ENCODE measurements around the gene SSB. TPM values are rescaled to one million over a fixed set of nuclear protein-coding genes. Genes with fewer than 3 reads are reported as not detected.

Gene SSB
- total RNA-seq, 1 donor from 2014 or later = 110 TPM

DNA sequence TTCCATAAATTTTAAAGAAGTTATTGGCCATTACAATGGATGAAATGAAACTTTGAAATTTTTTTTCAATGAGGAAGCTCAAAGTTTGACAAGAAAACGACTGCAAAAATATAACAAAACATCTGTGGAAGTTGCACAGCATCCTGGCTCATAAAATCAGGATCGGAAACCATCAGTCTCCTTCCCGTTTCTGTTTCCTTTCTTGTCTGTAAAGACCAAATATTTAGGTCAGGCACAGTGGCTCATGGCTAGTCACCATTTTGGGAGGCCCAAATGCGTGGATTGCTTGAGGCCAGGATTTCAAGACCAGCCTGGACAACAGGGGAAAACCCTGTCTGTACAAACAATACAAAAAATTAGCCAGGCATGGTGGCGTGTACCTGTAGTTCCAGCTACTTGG, 27.6 kb upstream of the SSB start:
- no peak overlapping the region for H3K4me3 ChIP-seq (ENCODE audit: low read depth, low read length)
- TF ChIP-seq, protein P1, sequence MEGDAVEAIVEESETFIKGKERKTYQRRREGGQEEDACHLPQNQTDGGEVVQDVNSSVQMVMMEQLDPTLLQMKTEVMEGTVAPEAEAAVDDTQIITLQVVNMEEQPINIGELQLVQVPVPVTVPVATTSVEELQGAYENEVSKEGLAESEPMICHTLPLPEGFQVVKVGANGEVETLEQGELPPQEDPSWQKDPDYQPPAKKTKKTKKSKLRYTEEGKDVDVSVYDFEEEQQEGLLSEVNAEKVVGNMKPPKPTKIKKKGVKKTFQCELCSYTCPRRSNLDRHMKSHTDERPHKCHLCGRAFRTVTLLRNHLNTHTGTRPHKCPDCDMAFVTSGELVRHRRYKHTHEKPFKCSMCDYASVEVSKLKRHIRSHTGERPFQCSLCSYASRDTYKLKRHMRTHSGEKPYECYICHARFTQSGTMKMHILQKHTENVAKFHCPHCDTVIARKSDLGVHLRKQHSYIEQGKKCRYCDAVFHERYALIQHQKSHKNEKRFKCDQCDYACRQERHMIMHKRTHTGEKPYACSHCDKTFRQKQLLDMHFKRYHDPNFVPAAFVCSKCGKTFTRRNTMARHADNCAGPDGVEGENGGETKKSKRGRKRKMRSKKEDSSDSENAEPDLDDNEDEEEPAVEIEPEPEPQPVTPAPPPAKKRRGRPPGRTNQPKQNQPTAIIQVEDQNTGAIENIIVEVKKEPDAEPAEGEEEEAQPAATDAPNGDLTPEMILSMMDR (conservative IDR thresholded peaks at IDR 0.05; ENCODE audit: low read depth, low read length) = no peak
- no peak for DNase-seq (ENCODE audit: low read depth)

DNA sequence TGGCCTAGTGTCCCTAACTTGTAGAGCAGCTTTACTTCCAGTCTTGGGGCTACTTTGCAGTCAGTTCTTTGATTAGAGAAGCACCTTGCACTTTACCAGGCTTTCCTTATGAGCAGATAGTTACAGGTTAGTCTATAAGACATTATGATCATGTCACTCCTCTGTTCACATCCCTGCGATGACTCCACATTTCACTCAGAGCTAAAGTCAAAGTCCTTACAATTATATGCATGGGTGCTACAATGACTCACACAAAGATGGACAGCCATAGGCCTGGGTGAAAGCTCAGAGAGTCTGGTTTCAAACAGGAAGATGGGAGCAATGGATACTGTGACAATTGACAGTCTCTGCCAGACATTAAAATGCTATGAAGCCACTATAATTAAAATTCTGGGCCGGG, 27.1 kb upstream of the SSB start:
- H3K4me3 ChIP-seq (ENCODE audit: low read depth, low read length) = no peak overlapping the region
- TF ChIP-seq, protein P1 (conservative IDR thresholded peaks at IDR 0.05; ENCODE audit: low read depth, low read length) = no peak
- DNase-seq (ENCODE audit: low read depth) = peak; percentile 56

DNA sequence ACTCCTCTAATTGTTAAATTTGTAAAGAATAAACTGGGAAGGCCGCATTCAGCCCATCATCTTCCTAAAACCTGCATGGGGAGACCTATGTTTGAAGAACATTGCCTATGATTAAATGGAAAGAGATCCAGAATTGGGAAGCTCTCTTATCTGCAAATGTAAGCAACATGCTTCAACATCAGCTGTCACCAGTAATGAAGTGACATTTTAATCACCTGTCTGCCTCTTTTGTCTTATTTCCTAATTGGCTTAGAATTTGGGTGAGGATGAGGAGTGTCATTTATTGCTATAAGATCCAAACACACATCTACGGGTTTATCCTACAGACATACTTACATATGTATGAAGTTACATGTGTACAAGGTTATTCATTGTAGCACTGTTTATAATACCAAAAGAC, 26.0 kb upstream of the SSB start:
- TF ChIP-seq, protein P1 (conservative IDR thresholded peaks at IDR 0.05; ENCODE audit: low read depth, low read length) = no peak
- H3K4me3 ChIP-seq (ENCODE audit: low read depth, low read length) = no peak overlapping the region

DNA sequence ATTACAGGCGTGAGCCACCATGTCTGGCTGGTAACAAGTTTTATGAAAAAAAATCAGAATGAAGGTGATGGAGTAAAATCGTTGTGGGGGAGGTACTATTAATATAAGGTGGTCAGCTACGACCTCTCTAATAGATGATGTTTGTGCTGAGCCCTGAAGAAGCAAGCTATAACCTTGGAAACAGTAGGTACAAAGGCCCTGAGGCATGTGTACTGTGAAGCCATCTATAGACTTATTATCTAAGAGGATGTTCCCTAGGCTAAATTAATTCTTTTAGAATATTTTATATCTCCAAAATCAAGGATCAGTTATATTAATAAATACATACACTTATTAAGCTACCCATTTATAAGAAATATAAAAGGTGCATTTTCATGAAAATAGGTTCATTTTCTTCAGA, 23.3 kb upstream of the SSB start:
- TF ChIP-seq, protein P1 (conservative IDR thresholded peaks at IDR 0.05; ENCODE audit: low read depth, low read length) = no peak
- H3K4me3 ChIP-seq (ENCODE audit: low read depth, low read length) = no peak overlapping the region
- DNase-seq (ENCODE audit: low read depth) = no peak

More for the DNA sequence above, 26.0 kb upstream of the SSB start:
- DNase-seq (ENCODE audit: low read depth) = no peak

DNA sequence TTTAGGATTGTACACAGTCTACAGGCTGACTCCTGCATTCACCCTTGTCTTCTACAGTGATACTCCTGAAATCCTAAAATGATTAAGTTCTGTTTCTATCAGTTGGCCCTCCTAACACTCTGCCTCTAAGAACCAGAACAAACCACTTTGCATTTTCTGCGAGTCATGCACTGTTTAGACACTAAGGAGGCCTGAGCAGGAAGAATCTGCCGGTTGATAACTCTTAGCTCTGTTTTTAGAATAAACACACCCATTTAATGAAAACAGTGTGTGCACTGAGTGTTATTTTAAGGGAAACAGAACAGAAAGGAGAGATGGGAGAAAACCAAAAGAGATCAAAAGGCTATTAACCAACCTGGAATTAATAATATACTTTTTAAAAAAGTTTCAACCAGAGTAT, 22.9 kb upstream of the SSB start:
- no peak for DNase-seq (ENCODE audit: low read depth)
- TF ChIP-seq, protein P1 (conservative IDR thresholded peaks at IDR 0.05; ENCODE audit: low read depth, low read length) = no peak

DNA sequence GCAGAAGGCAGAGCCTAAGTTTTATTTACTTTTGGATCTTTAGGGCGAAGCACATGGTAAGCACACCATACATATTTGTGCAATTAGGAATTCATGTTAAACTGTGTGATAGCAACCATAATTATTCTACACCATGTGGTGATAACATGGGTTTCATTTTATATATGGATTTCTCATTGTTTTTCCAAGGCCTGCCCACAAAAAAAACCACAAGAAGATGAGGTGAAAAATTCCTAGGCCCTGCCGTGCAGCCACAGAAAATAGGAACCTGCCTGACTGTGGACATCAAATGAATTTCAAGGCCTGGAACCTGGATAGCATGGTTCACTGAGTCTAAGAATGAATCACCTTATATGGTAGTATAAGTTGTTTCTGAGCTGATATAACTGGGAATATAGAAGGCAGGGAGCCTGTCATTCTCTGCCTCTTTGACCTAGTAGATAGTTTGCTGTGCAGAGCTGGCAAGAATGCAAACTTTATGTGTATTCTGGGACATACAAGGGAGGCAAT, 22.4 kb upstream of the SSB start:
- H3K4me3 ChIP-seq (ENCODE audit: low read depth, low read length) = no peak overlapping the region
- peak; percentile 58 for DNase-seq (ENCODE audit: low read depth)
- TF ChIP-seq, protein P1 (conservative IDR thresholded peaks at IDR 0.05; ENCODE audit: low read depth, low read length) = no peak

More for the DNA sequence above, 22.9 kb upstream of the SSB start:
- H3K4me3 ChIP-seq (ENCODE audit: low read depth, low read length) = no peak overlapping the region

DNA sequence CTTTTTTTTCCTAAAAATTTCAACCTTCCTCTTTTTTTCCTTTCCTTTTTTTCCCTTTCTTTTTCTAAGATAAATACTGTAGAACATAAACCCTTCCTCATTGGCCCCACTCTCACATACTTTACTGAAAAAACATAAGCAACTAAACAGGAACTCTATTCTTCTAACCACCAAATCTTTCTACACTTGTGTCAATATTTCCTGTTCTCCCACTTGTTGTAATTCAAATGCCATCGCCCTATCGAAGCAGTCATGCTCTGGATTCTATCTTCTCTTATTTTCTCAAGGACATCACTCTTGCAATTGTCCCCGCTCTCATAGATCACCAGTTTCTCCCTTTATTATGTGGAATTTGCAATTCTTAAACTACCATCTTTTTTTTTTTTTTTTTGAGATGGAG, 20.2 kb upstream of the SSB start:
- TF ChIP-seq, protein P1 (conservative IDR thresholded peaks at IDR 0.05; ENCODE audit: low read depth, low read length) = no peak
- H3K4me3 ChIP-seq (ENCODE audit: low read depth, low read length) = no peak overlapping the region
- no peak for DNase-seq (ENCODE audit: low read depth)
